NCI-H2171 (cell line): ENCODE data around the gene BRAT1.
"Not testable (repeated sequence)": the region's sequence is repeated elsewhere in the genome, so short reads cannot be mapped to it uniquely, and the experiment has no call there.

Experiments used
- DNase-seq: peaks from one replicate; lab custom pipeline; 2025; lab: John Stamatoyannopoulos, UW

BRAT1 gene

DNA sequence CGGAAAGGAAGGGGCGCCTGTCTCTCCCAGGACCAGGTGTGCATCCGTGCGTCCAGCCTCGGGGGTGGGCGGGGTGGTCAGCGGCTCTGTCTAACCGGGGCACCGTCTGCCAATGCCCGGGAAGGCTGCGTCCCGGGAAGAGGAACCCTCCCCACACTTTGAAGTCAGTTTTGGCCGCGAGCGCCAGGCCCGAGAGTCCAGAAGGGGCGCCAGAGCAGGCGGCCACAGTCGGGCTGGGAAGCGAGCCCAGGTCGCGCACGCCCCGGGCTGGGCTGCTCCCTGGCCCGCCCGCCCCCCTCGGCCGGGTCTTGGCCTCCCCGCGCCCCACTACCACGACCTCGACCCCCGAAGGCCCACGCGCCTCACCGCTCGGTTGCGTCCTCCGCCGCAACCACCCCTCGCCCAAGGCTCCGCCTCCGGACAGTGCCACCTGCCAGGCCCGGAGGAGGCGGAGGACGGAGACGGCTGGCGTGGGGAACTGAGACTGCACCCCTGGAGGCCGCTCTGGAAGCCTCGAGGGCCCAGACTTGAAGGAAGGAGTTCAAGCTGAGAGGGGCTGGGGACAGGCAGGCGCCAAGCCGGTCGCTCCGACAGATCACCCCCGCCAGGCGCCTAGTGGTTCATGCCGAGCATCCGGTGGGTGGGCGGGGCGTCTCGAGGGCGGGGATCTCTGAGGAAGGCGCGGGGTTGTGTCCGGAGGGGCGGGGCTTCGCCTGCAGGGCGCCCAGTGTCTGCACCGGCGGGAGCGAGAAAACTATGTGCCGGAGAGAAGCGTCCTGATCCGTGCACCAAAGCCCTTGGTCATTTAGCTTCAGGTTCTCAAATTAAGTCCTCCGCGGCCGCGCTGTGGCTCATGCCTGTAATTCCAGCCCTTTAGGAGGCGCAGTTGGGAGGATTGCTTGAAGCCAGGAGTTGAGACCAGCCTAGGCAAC is at the start of gene BRAT1:
BRAT1 (minus strand) TSS at position 404 of the 932 bp plus-strand sequence. CDS start 1,093 bp downstream, outside the sequence.
- DNase-seq, result peak; percentile 92

DNA sequence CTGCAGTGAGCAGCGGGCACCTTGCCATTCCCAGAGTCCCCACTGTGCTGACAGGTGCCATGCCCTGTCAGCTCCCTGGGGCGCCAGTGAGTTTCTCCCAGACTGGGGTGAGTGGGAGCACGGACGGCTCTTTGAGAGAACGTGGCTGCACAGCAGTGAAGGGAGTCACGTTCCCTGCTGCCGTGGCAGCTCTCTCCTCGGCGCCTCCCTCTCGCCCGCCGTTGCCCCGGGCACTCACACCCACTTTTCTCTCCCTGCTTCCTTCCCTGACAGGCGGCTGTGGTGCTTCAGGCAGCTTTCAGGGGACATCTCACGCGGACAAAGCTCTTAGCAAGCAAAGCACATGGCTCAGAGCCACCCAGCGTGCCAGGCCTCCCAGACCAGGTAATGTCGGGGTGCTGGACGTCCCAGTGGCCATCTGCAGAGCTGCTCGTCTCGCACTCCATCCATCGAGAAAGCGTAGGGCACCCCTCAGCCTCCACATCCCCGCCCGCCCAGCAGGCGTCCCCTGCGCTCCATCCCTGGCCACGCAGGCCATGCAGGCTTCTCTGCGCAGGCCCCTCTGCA is 49.4 kb upstream of the BRAT1 start:
- peak; percentile 68 for DNase-seq

DNA sequence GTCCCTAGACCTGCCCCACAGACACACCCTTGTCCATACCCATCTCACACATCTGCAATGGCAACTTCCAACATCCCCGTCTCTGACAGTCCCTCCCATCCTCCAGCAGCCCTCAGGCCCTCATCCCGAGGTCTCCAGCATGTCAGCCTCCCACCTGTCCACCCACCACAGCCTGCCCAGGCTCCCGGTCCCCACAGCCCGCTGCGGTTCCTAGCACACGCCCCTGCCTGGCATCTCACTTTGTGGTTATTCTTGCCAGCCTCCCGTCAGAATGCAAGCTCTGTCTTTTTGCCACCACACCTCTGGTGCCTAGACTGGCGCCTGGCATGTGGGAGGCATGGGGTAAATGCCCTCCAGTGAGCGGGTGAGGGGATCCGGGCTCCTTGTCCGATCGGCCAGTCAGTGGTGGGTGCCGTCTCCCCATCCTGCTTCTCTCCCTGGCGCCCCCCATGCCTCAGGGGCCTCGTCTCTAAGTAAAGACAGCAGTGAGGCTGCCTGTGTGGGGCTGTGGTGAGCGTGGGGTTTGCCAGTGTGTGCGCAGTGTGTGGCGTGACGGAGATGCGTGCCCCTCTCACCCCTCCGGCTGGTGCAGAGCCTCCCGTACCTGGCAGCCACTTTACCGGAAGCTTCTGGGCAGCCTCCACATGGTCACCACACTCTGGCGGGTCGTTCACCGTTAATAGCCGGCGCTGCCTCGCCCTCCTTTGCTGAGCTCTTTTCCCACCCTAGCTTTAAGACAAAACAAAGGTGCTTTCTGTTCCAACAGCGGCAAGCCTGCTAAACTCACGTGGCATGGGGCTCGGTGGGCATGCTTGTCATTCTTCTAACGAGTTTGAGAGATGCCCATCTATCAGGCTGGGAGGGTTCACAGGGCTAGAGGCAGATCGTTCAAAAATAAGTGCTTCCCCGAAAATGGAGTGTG is 48.0 kb upstream of the BRAT1 start:
- DNase-seq, result no peak

DNA sequence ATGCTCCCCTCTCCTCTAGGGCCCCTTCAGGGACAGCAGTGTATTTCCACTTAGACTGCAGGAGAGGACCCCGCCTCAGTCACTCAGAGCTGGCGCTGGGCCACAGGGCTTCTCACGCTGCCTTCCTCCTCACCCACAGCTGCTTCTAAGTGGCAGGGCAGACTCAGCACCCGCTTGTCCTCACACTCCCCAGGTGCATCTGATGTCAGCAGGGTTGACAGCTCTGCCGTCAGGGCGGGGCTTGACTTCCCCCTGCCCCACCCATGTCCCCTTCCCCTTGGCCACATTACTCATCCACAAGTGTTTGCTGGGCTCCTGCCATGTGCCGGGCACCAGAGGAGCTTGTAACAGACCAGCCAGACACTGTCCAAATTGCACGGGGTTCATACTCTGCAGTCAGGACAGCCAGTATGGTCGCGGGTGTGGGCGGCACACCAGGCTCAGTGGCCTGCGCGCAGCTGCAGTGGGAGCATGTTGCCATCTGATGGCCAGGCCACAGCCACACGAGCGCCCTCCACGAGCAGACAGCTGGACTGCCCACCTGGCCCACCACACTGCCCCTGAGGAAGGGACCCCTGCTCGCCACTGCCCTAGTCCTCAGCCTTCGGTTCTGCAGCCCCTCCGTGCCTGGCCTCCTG is 47.2 kb upstream of the BRAT1 start:
- no peak for DNase-seq

DNA sequence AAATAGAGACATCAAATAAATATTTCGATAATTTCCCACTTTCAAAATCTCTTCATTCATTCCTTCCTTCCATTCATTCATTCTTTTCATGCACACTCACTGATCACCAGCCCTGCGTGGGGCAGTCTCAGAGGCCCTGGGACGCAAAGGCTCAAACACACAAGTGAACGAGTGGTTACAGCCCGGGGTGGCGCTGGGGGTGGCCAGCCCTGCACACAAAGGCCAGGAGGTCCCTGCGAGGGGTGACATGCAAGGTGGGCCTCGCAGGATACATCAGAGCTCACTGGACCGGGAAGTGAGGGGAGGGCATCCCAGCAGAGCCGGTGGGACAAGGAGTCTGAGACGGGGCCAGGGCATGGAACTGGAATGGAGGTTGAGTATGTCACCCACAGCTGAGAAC is 46.6 kb upstream of the BRAT1 start:
- no peak for DNase-seq

DNA sequence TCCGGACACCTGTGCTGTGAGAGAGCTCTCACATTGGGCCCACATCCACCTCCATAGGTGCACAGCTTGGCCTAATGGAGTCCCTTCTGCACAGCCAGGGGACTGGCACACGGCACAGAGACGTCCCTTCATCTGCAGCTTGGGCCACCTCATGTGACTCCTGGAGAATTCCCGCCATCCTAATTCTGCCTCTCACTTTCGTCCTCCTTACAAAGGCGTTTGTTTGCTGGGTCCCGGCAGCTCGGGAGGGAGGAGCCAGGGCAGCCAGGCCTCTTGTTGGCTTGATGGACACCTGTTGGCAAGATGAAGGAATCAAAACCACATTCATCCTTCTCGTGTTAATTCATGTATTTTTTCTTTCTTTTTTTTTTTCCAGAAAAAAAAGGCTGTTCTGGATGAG is 45.7 kb upstream of the BRAT1 start:
- no peak for DNase-seq

DNA sequence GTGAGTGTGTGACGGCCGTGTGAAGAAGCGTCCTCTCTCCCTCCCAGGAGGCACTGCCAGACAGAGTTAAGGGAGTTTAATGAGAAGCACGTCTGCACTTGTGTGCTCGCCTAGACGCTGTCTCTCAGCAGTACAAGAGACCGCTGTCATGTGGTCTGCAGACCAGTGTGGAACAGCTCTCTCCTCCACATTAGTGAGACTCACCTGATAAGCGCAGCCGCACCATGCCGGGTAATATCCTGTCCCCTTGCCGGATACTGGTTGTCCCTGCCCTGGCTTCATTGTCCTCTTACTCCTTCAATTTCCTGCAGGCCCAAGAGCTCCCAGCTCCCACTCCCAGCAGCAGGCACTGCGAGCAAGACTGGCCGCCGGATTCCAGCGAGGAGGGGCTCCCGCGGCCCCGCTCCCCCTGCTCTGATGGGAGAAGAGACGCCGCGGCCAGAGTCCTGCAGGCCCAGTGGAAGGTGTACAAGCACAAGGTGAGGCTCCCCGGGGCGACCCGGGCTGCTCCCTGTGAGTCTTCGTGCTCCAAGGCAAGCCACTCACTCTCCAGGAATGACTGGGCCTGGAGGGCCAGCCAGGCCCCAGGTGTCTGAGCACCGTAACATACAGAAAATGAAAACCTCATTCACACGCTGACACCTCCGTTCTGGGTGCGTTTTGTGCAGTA is 43.0 kb upstream of the BRAT1 start:
- no peak for DNase-seq

DNA sequence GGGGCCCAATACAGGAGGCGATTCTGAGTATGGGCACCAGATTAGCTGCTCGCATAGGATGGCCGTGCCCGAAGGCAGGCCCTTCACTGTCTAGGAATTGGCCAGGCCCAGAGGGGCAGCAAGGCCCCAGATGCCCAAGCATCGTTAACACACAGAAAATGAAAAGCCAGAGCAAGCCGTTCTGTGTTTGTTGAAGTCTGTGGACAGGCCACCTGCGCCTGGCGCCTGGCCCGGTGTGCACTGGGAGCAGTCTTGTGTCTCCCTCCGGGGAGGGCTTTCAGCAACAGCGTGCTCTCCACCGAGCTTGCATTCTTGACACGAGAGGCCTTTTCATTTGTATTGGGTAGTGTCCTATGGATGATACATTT is 41.9 kb upstream of the BRAT1 start:
- DNase-seq, result no peak

DNA sequence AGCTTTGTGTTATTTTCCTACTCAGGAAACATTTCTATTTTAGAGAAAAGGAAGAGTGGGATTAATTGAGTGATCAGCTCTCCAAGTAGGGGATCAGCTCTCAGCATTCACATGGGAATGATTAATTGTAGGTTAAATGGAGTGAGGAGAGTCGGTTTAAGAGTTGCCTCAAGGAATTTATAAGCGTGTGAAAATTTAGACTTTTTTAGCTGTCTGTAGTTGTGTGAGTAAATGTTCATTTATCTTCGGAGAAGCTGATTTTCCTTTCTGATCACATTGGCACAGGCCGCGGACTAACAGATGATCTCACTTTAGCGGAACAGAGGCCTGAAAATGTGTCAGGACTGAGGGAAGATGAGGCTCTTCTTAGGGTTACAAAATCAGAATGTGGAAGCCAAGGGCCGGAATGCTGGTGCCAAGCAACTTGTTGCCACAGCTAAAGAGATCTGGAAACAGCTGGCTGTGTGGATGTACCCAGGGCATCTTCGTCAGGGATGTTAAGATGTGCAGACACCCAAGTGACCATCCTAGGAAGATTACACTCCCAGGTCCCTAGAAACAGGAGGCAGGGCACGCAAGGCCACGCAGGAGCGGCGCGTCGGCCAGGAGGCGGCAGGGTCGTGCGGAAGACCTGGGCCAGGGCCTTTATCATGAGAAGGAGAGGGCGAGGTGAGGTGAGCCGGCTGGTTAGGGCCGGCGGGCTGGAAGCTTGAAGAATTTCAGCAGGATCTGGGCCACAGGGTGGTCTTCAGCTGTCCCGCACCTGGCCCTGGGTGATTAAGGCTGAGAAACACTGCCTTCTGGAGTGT is 41.3 kb upstream of the BRAT1 start:
- no peak for DNase-seq

DNA sequence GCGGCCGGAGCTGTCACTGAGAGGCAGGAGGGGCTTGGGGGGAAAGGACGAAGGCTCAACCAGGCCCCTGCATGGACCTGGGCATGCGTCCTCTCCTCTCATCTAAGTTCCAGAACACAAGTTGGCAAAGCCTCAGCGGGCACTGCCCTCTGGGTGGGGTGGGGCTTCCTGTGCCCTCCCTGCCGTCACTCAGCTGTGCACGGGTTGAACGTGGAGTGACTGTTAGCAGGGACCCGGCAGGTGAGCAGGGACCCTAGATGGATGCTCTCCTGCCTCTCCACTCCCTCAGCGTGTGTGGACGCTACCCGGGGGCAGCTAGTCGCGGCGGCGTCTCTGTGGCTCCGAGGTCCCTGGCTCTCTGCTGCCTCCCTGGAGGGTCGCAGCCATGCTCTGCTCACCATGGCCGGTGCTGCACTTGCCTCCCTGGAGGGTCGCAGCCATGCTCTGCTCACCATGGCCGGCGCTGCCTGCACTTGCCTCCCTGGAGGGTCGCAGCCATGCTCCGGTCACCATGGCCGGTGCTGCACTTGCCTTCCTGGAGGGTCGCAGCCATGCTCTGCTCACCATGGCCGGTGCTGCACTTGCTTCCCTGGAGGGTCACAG is 40.0 kb upstream of the BRAT1 start:
- DNase-seq, result no peak

DNA sequence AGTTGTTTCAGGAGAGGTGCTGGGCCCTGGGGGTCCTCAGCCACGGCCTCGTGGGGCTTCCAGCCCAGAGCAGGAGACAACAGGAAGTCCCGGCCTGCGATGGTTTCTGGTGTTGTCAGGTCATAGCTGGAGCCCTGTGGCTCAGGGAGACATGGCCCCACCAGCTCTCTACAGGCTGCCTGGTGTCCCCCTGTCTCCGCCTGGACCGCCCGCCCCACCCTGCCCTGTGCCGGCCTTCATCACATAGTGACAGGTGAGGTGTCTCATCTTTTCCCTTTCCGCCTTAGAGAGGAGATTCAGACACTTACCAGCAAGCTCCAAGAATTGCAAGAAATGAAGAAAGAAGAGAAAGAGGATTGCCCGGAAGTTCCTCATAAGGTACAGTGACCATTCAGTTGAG is 39.3 kb upstream of the BRAT1 start:
- DNase-seq, result no peak

DNA sequence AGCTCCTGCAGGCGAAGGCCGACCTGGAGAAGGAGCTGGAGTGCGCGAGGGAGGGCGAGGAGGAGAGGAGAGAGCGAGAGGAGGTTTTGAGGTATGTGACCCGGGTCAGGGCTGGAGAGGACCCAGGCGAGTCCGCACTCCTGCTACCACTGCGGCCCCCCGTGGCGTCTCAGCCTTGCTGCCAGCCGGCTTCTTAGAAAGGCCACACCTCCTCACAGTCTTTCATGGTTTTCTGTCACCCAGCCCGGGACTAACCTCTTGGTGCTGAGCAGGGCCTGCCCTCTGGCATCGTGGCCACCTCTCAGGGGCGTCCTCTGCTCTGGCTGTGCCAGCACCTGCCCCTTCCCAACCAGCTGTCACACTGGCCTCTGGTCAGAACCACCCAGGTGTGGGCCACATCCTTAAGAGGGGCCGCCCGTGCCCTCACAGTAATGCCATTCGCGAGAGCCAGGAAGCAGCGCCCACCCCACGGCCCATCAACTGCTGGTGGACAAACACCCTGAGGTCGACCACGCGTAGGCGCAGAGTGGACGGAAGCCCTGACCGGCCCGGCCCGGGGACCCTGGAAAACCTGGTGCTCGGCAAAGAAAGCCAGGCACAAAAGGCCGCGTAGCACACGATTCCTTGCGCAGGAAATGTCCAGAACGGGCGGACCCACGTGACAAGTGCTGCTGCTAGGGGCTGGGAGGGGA is 37.9 kb upstream of the BRAT1 start:
- DNase-seq, result no peak

DNA sequence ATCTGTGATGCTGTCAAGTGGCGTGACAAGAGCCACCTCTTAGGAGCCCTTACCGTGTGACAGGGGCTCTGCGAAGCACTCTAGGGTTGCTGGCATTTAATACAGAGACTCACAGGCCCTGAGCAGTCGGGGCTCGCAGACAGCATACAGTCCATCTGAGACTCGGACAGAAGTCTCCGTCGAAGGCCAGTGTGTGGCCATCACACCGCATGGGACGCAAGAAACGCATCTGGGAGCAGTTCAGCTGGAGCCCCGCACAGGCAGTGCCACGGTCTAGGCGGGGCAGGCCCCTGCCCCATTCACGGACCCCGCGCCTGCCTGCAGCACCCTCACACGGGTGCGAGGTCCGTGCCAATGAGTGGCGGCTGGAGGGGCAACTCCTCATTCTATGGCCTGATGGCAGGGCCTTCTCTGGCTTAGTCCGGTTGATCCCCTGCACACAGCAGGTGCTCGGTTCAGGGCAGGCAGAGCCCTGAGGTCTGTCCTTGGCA is 37.1 kb upstream of the BRAT1 start:
- DNase-seq, result no peak

DNA sequence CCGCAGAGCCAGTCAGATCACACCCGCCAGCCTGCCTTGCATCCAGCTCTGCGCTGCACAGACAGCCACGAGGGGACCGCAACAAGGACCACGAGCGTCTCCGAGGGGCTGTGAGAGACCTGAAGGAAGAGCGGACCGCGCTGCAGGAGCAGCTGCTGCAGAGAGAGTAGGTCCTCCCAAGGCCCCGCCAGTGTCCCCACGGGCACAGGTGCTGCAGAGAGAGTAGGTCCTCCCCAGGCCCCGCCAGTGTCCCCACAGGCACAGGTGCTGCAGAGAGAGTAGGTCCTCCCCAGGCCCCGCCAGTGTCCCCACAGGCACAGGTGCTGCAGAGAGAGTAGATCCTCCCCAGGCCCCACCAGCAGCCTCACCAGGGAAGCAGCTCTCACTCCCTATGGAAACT is 34.6 kb upstream of the BRAT1 start:
- DNase-seq, result not testable (repeated sequence)

DNA sequence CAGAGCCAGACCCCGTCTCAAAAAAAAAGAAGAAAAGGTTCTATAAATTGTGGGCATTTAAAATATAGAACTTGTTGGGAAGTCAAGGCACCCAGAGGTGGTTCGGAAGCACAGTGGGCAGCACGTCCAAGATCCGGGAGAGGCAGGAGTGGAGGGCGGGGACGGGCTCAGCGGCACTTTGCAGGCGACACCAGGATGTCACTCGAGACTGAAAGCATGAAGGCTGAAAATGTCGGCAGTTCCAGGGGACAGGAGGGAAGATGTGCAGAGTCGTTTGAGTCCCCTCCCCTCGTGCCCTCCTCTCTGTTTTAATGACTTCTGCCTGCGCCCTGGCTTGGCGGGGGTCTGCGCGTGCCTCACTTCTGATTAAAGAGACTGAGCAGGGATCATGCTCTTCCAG is 34.0 kb upstream of the BRAT1 start:
- no peak for DNase-seq

DNA sequence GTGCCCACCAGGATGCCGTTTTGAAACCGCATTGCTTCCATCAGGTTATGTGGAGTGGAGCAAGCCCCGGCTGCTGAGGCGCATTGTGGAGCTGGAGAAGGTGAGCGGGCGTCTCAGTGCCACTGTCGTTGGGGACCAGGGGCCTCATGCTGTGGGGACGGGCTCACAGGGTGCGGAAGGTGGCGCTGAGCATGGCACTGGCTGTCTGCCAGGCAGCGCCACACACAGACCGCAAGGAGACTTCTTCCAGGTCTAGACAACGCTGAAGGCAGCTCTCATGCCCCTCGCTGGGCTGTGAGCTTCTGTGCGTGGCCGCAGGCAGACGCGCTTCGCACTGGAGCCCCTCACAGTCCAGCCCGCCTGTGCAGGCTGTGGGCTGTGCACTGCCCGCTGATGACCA is 32.5 kb upstream of the BRAT1 start:
- no peak for DNase-seq

DNA sequence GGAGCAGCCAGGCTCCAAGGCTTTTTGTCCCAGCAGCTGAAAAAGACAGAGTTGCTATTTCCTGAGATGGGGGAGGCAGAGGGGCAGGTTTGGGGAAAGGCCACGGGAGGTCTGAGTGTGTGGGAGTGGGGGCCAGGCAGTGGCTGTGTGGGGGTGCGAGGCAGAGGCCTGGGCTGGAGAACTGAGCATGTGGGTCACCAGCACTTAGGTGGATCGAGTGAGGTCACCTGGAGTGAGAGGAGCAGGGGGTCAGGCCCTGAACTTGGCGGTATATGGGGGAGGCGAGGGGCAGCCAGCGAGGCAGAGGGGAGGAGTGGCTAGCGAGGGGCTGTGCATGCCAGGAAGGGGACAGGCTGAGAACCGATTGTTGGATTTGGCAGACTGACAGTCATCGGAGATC is 31.8 kb upstream of the BRAT1 start:
- no peak for DNase-seq

DNA sequence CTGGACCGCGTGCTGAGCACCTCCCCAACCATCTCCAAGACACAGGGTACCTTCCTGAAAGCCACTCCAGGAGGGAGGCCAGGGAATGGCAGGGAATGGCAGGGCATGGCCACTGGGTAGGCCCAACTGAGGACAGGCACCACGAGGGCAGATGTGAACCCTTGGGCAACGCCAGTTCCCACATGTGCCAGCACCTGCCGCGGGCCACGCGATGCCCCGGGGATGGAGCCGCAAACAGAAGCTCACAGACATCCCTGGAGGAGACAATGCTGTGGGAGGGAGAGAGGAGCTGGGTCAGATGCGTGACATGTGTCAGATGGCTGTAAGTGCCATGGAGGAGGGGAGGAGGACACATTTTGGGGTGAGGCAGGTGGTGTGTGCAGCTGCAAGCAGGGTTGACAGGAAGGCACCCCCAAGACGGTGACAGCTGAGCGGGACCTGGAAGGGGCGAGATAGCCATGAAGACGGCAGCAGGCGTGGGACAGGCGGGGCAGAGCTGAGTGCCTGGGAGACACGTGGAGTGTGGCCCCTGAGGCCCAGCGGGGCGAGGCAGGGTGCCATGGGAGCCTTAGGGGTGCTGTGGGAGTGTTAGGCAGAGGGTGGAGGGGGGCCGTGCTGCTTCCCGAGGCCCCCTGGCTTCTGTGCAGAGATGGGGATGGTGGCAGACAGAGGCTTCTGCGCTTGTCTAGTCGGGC is 31.1 kb upstream of the BRAT1 start:
- DNase-seq, result no peak

DNA sequence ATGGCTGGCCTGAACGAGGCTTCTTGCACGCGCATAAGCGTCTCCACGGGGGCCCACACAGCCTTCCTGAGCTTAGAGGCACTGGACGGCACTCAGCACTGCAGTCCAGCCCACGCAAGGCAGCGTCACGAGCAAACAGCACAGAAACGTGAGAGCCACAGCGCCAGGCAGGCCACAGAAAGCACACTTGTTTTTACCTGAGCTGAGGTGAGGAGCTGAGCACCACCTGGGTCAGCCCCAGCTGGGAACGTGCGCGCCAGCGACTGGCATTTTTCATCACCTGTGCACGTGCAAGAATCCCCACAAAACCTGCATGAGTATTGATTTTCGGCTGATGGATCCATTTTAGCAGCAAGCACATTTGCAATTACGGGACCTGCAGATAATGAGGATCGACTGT is 30.1 kb upstream of the BRAT1 start:
- DNase-seq, result peak; percentile 42
